Medulla oblongata (tissue), 1 donor: Measurements from ENCODE around the gene OTOG.
"Not testable (repeated sequence)": the region's sequence is repeated elsewhere in the genome, so short reads cannot be mapped to it uniquely, and the experiment has no call there.

Experiments used
- DNase-seq: peaks from one replicate; pipeline ENCODE4 v3.0.0-alpha.2; 2015; ENCODE audit errors: extremely low spot score

Gene OTOG

GRCh38 chr11:17603056-17603825 is 56.2 kb downstream of the OTOG start:
- DNase-seq, result no peak

DNA sequence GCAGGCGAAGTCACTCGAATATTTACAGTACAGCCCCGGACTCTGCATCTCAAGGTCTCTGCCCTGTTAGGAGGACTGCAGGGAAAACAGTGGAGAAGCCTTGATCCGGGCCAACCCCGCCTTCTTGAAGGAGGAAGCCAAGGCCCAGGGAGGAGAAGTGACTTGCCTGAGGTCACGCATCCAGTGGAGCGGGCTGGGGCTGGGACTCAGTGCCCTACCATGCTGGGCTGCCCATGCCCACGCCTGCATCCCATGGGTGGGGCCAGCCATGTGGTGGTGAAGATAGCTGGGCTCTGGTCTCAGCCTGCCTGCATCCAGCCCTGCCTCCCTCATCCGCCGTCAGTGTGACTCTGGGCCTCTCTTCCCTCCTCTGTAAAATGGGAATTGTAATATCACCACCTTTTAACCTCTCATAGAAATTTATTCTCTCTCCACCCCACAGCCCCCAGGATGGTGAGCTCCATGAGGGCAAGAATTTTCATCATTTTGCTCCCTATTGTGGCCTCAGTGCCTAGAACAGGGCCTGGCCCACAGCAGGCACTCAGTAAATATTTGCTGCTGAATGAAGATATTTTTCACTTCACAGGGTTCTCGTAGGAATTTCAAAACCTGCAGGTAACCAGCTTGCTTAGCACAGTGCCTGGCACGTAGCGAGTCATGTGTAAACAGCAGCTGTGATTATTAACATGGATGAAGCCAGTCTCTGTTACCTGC is 57.3 kb downstream of the OTOG start:
- DNase-seq, result no peak

DNA sequence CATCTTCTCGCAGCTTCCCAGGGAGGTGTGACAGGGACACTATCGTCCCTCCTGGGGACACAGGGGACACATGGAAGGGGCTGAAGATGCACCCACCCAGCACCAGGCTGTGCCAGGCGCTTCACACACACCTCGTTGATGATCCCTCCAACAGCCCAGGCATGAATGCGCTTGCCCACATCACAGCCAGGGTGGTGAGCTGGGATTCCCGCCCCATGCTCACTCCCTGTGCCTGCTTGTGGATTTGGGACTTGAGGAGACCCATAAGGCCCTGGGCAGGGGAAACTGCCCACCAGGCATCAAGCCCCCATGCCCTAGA is 57.8 kb downstream of the OTOG start:
- DNase-seq, result no peak

- no peak for DNase-seq
These were observed 58.6 kb downstream of the OTOG start for GRCh38 chr11:17605651-17606122.

GRCh38 chr11:17606233-17607082 is 59.4 kb downstream of the OTOG start:
- DNase-seq, result no peak

GRCh38 chr11:17607083-17607429 is 60.0 kb downstream of the OTOG start:
- no peak for DNase-seq

DNA sequence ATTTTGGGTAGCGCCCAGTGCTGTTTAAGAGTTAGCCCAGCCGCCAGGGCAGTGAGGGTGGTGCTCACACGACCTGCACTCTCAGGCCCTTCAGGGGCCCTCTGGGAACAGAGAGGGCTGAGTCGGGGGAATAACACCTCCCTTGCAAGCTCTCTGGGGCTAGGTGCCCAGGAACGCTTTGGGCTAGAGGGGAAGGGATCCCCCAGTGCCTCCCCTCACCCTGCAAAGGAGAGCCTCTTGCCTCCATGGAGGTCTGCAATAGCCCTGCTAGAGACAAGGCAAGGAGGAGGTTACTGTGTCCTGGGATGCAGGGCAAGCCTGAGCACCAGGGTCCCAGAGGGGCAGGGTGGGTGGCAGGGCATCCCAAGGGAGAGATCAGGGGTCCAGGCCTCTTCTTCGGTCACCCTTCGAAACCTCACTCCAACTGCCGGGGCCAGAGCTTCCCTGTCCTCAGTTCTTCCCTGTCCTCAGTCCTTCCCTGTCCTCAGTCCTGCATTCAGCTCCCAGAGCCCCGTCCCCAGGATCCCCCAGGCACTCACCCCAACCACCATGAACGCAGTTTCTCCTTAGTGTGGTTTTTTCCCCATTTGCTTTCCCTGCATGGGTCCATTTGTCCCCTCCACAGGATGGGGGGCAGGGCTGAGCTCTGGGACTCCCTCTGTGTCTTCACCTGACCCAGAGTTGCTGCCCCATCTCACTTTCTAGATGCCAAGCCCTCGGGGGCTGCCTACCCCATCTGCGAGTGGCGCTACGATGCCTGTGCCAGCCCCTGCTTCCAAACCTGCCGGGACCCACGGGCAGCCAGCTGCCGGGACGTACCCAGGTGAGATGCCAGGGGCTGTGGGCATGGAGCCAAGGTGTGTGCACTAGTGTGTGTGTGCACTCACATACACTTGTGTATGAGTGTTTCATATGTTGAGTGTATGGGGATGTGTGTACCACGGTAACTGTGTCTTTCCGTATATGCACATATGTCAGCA is 60.8 kb downstream of the OTOG start:
- no peak for DNase-seq

GRCh38 chr11:17608821-17609220 is 61.8 kb downstream of the OTOG start:
- no peak for DNase-seq

- no peak for DNase-seq
These were observed 62.4 kb downstream of the OTOG start for GRCh38 chr11:17609291-17610084.

- DNase-seq, result no peak
These were observed 63.2 kb downstream of the OTOG start for GRCh38 chr11:17610085-17610894.

GRCh38 chr11:17611049-17611448 is 64.0 kb downstream of the OTOG start:
- no peak for DNase-seq

- no peak for DNase-seq
These were observed 64.6 kb downstream of the OTOG start for GRCh38 chr11:17611503-17612220.

GRCh38 chr11:17612221-17613188 is 65.4 kb downstream of the OTOG start:
- DNase-seq, result no peak

GRCh38 chr11:17613428-17613962 is 66.4 kb downstream of the OTOG start:
- no peak for DNase-seq

DNA sequence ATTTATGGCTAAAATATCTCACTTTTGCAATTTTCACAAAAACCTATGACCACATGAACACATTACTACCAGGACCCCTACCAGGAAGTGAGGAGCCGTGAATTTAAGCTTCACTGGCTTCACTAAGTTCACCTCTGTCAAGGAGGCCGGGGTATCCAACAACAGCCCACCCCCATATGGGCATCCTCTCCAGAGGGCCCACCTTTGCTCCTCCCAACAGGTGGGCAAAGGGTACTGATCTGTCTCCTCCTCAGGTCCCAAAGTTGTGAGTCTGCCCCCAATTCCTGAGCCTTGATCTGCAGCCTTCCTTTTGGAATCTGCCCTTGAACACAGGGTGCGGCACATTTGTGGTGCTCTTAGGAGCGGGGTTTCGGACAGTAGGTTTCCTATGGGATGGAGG is 66.9 kb downstream of the OTOG start:
- DNase-seq, result no peak

GRCh38 chr11:17622711-17623110 is 75.7 kb downstream of the OTOG start:
- DNase-seq, result not testable (repeated sequence)

GRCh38 chr11:17629113-17629512 is 82.1 kb downstream of the OTOG start:
- no peak for DNase-seq
